Mucosa of rectum (tissue), 2 donors: ENCODE results near the gene EPHB1.

Experiments used
- H3K27ac ChIP-seq, 2 donors: one replicate each; pipeline ENCODE4 v1.7.0; 2013; ENCODE audit warnings: inconsistent platforms in 2 of 2, low read depth in 2 of 2, low read length in 2 of 2
- H3K27me3 ChIP-seq, 2 donors: one replicate each; pipeline ENCODE4 v1.7.0; 2013; ENCODE audit warnings: low read length in 2 of 2; ENCODE audit not compliant: control insufficient read depth in 2 of 2, insufficient read depth in 2 of 2
- H3K36me3 ChIP-seq, 2 donors: one replicate each; pipeline ENCODE4 v1.7.0; 2013; ENCODE audit warnings: low read length in 2 of 2; ENCODE audit not compliant: control insufficient read depth in 2 of 2, insufficient read depth in 2 of 2
- H3K4me1 ChIP-seq, 2 donors: one replicate each; pipeline ENCODE4 v1.7.0; 2013; ENCODE audit warnings: low read length in 2 of 2, mild to moderate bottlenecking in 1 of 2; ENCODE audit not compliant: control insufficient read depth in 2 of 2, insufficient read depth in 2 of 2
- H3K4me3 ChIP-seq, 2 donors: one replicate each; pipeline ENCODE4 v1.7.0; 2013; ENCODE audit warnings: low read length in 2 of 2
- H3K9ac ChIP-seq, 2 donors: one replicate each; pipeline ENCODE4 v1.7.0; 2013; ENCODE audit warnings: low read length in 2 of 2, low read depth in 1 of 2, mild to moderate bottlenecking in 1 of 2
- H3K9me3 ChIP-seq, 2 donors: one replicate each; pipeline ENCODE4 v1.7.0; 2013; ENCODE audit warnings: low read length in 2 of 2; ENCODE audit not compliant: control insufficient read depth in 2 of 2
- donor health status: healthy.
- donor health status: Normal muscosa, but diverticular disease.

Gene EPHB1

DNA sequence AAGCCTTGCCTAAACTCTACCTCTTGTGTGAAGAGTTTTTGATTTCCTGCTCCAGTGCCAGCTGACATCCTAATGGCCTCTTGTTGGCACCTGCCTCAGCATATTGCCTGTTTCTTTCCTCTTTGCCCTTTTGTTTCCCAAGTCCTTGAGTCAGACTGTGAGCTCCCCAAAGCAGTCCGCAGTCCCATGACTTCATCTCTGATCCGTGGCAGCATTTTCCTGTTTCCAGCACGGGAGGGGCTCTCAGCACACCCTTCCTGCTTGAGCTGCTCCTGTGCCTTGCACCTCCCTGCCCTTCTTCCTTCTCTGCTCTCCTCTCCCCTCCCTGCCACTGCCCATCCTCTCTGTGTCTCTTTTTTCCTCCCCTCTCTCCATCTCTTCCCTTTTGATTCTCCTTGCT lies 179.6 kb downstream of the EPHB1 start:
- Histone ChIP-seq H3K4me3 (no peak overlapping the region), H3K27me3 (no peaks in the 10 kb centered on the region), H3K9me3 (no peaks in the 10 kb centered on the region), H3K9ac (no peak overlapping the region), H3K4me1 (no peaks in the 10 kb centered on the region), H3K36me3 (no peaks in the 10 kb centered on the region), H3K27ac (no peak overlapping the region)

- no peak overlapping the region for H3K4me3 ChIP-seq
- H3K9ac ChIP-seq = no peak overlapping the region
- no peaks in the 10 kb centered on the region for H3K9me3 ChIP-seq
- no peak overlapping the region for H3K27ac ChIP-seq
- H3K36me3 ChIP-seq = no peaks in the 10 kb centered on the region
- H3K27me3 ChIP-seq = no peaks in the 10 kb centered on the region
- no peaks in the 10 kb centered on the region for H3K4me1 ChIP-seq
These were observed 181.9 kb downstream of the EPHB1 start for GRCh38 chr3:134976948-134977347.

DNA sequence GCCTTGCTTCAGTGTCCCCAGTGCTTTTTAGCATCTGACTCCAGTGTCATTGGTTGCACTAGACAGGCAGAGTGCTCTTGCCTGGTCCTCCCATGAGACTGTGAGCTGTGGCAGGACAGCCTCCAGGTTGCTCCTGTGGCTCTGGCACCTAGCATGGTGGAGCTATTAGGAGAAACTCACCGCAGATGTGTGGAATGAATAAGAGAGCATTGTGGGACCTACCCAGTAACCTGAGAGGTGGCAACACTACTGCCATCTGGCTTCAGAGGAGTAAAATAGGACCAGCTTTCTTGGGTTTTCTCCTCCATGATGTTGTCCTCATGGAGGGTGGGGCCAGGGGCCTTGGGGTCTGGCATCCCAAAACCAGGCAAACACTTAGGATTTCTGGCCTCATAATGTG lies 183.6 kb downstream of the EPHB1 start:
- Histone ChIP-seq H3K9me3 (no peaks in the 10 kb centered on the region), H3K27ac (no peak overlapping the region), H3K9ac (no peak overlapping the region), H3K36me3 (no peaks in the 10 kb centered on the region), H3K4me1 (no peaks in the 10 kb centered on the region), H3K4me3 (no peak overlapping the region), H3K27me3 (no peaks in the 10 kb centered on the region)

GRCh38 chr3:134985864-134986715 lies 191.0 kb downstream of the EPHB1 start:
- H3K27ac ChIP-seq = no peak overlapping the region
- no peaks in the 10 kb centered on the region for H3K36me3 ChIP-seq
- no peaks in the 10 kb centered on the region for H3K4me1 ChIP-seq
- no peak overlapping the region for H3K4me3 ChIP-seq
- no peak overlapping the region for H3K9ac ChIP-seq
- H3K9me3 ChIP-seq = no peaks in the 10 kb centered on the region
- no peaks in the 10 kb centered on the region for H3K27me3 ChIP-seq

DNA sequence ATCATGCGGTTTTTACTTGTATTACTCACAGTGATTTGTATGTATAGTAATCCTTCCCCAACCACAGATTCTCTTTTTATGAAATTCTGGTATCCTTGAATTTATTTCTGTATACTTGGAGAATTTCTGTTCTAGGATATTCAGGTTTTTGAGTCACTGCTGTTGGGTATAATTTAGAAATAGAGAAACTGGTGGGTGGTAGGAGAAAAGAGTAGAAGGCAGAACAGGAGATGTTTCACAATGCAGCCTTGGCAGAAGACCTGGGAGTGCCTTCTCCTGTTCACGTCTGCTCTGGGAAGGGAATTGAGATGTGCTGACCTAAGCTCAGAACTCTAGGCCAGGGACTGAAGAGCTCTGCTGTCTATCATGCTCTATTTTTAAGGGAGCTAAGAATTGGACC lies 193.6 kb downstream of the EPHB1 start:
- Histone ChIP-seq H3K9me3 (no peaks in the 10 kb centered on the region), H3K27ac (no peak overlapping the region), H3K4me1 (no peaks in the 10 kb centered on the region), H3K36me3 (no peaks in the 10 kb centered on the region), H3K9ac (no peak overlapping the region), H3K27me3 (no peaks in the 10 kb centered on the region), H3K4me3 (no peak overlapping the region)

- no peaks in the 10 kb centered on the region for H3K36me3 ChIP-seq
- no peak overlapping the region for H3K27ac ChIP-seq
- no peaks in the 10 kb centered on the region for H3K4me1 ChIP-seq
- no peak overlapping the region for H3K9ac ChIP-seq
- no peaks in the 10 kb centered on the region for H3K9me3 ChIP-seq
- no peaks in the 10 kb centered on the region for H3K27me3 ChIP-seq
- no peak overlapping the region for H3K4me3 ChIP-seq
These were observed 195.9 kb downstream of the EPHB1 start for GRCh38 chr3:134991003-134991402.

GRCh38 chr3:134991472-134992010 lies 196.5 kb downstream of the EPHB1 start:
- H3K27ac ChIP-seq = no peak overlapping the region
- H3K4me1 ChIP-seq = no peaks in the 10 kb centered on the region
- H3K4me3 ChIP-seq = no peak overlapping the region
- H3K36me3 ChIP-seq = no peaks in the 10 kb centered on the region
- no peaks in the 10 kb centered on the region for H3K9me3 ChIP-seq
- H3K27me3 ChIP-seq = no peaks in the 10 kb centered on the region
- H3K9ac ChIP-seq = no peak overlapping the region

DNA sequence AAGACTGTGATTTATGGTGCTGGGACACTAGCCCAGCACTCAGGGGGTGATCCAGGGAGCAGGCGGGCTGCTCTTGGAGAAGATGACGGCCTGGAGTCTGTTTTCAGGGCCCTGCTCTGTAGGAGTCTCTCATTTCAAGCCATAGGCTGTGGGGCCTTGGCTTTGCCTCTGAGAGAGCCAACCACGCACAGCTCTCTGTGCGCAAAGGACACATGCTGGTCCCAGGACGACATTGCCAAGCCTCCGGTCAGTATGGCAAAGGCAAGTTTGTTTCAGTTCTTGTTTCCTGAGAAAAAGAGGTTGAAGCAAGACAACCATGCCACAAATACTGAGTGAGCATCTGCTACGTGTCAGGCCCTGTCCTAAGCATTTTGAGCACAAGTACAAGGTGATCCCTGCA lies 197.1 kb downstream of the EPHB1 start:
- Histone ChIP-seq H3K27me3 (no peaks in the 10 kb centered on the region), H3K36me3 (no peaks in the 10 kb centered on the region), H3K9me3 (no peaks in the 10 kb centered on the region), H3K27ac (no peak overlapping the region), H3K4me1 (no peaks in the 10 kb centered on the region), H3K4me3 (no peak overlapping the region), H3K9ac (no peak overlapping the region)

- no peaks in the 10 kb centered on the region for H3K27me3 ChIP-seq
- H3K4me3 ChIP-seq = no peak overlapping the region
- no peak overlapping the region for H3K27ac ChIP-seq
- H3K9me3 ChIP-seq = no peaks in the 10 kb centered on the region
- H3K36me3 ChIP-seq = no peaks in the 10 kb centered on the region
- H3K4me1 ChIP-seq = no peaks in the 10 kb centered on the region
- H3K9ac ChIP-seq = no peak overlapping the region
These were observed 197.5 kb downstream of the EPHB1 start for GRCh38 chr3:134992586-134992985.

- no peak overlapping the region for H3K4me3 ChIP-seq
- H3K27me3 ChIP-seq = no peaks in the 10 kb centered on the region
- no peak overlapping the region for H3K27ac ChIP-seq
- no peak overlapping the region for H3K9ac ChIP-seq
- no peaks in the 10 kb centered on the region for H3K36me3 ChIP-seq
- H3K4me1 ChIP-seq = no peaks in the 10 kb centered on the region
- H3K9me3 ChIP-seq = no peaks in the 10 kb centered on the region
These were observed 198.0 kb downstream of the EPHB1 start for GRCh38 chr3:134993011-134993410.
